Natural killer cell (primary cell): ENCODE data around the gene RALY. TPM values are rescaled to one million over a fixed set of nuclear protein-coding genes. Genes with fewer than 3 reads are reported as not detected.

Experiments used
- ATAC-seq, 3 donors: fragments of 150-1000 bp in 2 of 3; fragments of 200-7000 bp in 1 of 3; cut with Tn5 transposase; 1 replicate in 1 of 3; 2 replicates in 2 of 3; pipeline ENCODE4 v1.10.0; 2021; ENCODE audit warnings: mild to moderate bottlenecking in 2 of 3, moderate library complexity in 2 of 3
- DNase-seq, 2 donors: peaks; one replicate each; pipeline versions ENCODE4 v3.0.0 to v3.0.0-alpha.2; 2013 to 2021; ENCODE audit warnings: mixed read lengths in 1 of 2
- H3K27ac ChIP-seq: one replicate; pipeline ENCODE4 v1.5.1; 2013; ENCODE audit warnings: mild to moderate bottlenecking, low read length
- H3K27me3 ChIP-seq: one replicate; pipeline ENCODE4 v1.6.1; 2013; ENCODE audit warnings: low read length; ENCODE audit not compliant: control insufficient read depth, insufficient read depth
- H3K36me3 ChIP-seq: one replicate; pipeline ENCODE4 v1.6.1; 2013; ENCODE audit warnings: low read length; ENCODE audit not compliant: control insufficient read depth, insufficient read depth
- H3K4me1 ChIP-seq: one replicate; pipeline ENCODE4 v1.6.1; 2013; ENCODE audit warnings: low read length; ENCODE audit not compliant: control insufficient read depth, insufficient read depth
- H3K4me3 ChIP-seq: one replicate; pipeline ENCODE4 v1.5.1; 2013; ENCODE audit warnings: low read length
- H3K9me3 ChIP-seq: one replicate; pipeline ENCODE4 v1.6.1; 2013; ENCODE audit warnings: low read length; ENCODE audit not compliant: control insufficient read depth, insufficient read depth
- H3K27ac Mint-ChIP-seq, 2 donors: one replicate each; pipeline ENCODE4 v1.8.0; 2022; ENCODE audit warnings: mild to moderate bottlenecking in 2 of 2, mixed read lengths in 2 of 2, moderate library complexity in 1 of 2
- H3K27me3 Mint-ChIP-seq, 2 donors: one replicate each; pipeline ENCODE4 v1.8.0; 2022; ENCODE audit warnings: low read depth in 2 of 2, mixed read lengths in 2 of 2
- H3K36me3 Mint-ChIP-seq: one replicate; pipeline ENCODE4 v1.8.0; 2022; ENCODE audit warnings: mixed read lengths
- H3K4me1 Mint-ChIP-seq, 2 donors: one replicate each; pipeline ENCODE4 v1.8.0; 2022; ENCODE audit warnings: mixed read lengths in 2 of 2
- H3K4me3 Mint-ChIP-seq: one replicate; pipeline ENCODE4 v1.8.0; 2022; ENCODE audit warnings: mild to moderate bottlenecking, moderate library complexity, mixed read lengths
- H3K9me3 Mint-ChIP-seq, 2 donors: one replicate each; pipeline ENCODE4 v1.8.0; 2022; ENCODE audit warnings: mixed read lengths in 2 of 2
- WGBS: methylation state at CpG from one replicate; pipeline ENCODE4 v1.1.7; 2013; ENCODE audit warnings: missing lambda C conversion rate; ENCODE audit not compliant: insufficient coverage; 5-methylcytosine and 5-hydroxymethylcytosine counted together
- intact Hi-C: fragments of 100-400 bp; cut with micrococcal nuclease; formaldehyde crosslinking; loops from one replicate; pipeline ENCODE4 v1.14.2; 2022
- total RNA-seq, 4 donors: library from RNA; stranded (reverse); fragments of 120-200 nt in 1 of 4; gene quantifications; one replicate each; pipeline versions ENCODE4 v1.2.3 to v1.2.4, GENCODE V29; 2013 to 2022
- TF ChIP-seq, protein P1 (sequence below): fragments of 200-600 bp; IDR thresholded peaks from one replicate; pipeline ENCODE4 v1.8.0; 2022; ENCODE audit warnings: antibody characterized with exemption

RALY gene
- total RNA-seq, 3 donors from 2014 or later (not counting 1 experiment from before 2014, with no cell fraction given), result 194 to 204 (median 198) TPM

DNA sequence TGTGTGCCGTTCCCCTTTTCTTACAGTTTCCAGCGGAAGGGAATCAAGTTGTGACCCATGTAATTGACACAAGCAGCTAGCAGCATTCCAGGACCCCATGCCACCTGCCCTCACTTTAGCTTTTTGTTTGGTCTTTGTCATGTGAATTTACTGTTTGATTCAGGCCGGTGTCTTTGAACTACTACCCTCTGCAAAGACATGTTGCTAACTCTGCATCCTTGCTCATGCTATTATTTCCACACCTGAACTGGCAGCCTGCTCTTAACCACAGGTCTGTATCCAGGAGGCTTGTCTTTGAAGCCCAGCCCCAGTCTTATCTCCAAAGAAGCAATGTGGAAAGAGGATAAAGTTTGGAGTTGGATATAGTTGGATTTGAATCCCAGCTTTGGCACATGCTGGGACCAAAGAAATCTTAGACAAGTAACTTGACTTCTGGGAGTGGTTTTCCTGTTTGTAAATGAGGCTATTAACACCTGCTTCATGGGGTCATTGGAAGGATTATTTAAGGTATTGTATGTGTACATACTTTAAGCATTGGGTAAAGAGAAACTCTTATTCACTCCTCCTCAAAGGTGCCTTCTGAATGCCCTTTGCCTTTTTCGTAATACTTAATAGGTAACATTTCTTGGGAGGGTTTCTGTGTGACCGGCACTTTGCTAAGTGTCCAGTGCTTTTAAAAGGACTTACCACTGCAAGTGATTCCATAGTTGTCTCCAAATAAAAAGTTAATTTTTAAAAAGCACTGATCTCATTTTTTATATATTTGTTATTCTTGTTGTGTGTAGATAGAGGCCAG lies 52.4 kb downstream of the RALY start:
- Mint-ChIP-seq H3K36me3 (no peaks in the 10 kb centered on the region), H3K4me1 (peaks cover 86 to 89% of the 10 kb centered on the region in 2 donors), H3K27ac (peak overlapping the region; percentile 27 to 62), H3K27me3 (no peaks in the 10 kb centered on the region), H3K4me3 (no peak overlapping the region), H3K9me3 (no peaks in the 10 kb centered on the region)
- DNase-seq (no peak), ATAC-seq (no peak)
- Histone ChIP-seq H3K4me1 (peaks cover 14% of the 10 kb centered on the region), H3K9me3 (no peaks in the 10 kb centered on the region), H3K27me3 (no peaks in the 10 kb centered on the region), H3K27ac (no peak overlapping the region), H3K36me3 (no peaks in the 10 kb centered on the region), H3K4me3 (no peak overlapping the region)
- WGBS, result 92% methylated on average over 3 of the region's 5 CpGs
- intact Hi-C loops, result loop anchor here (5.0 to 10.0 kb wide), 2 partner anchors 34 to 51 kb away; partner anchors contain the start of gene RALY
- TF ChIP-seq, protein P1, sequence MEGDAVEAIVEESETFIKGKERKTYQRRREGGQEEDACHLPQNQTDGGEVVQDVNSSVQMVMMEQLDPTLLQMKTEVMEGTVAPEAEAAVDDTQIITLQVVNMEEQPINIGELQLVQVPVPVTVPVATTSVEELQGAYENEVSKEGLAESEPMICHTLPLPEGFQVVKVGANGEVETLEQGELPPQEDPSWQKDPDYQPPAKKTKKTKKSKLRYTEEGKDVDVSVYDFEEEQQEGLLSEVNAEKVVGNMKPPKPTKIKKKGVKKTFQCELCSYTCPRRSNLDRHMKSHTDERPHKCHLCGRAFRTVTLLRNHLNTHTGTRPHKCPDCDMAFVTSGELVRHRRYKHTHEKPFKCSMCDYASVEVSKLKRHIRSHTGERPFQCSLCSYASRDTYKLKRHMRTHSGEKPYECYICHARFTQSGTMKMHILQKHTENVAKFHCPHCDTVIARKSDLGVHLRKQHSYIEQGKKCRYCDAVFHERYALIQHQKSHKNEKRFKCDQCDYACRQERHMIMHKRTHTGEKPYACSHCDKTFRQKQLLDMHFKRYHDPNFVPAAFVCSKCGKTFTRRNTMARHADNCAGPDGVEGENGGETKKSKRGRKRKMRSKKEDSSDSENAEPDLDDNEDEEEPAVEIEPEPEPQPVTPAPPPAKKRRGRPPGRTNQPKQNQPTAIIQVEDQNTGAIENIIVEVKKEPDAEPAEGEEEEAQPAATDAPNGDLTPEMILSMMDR, result no peak

- Histone ChIP-seq H3K27me3 (no peaks in the 10 kb centered on the region), H3K27ac (no peak overlapping the region), H3K4me1 (peaks cover 7% of the 10 kb centered on the region), H3K36me3 (no peaks in the 10 kb centered on the region), H3K9me3 (no peaks in the 10 kb centered on the region), H3K4me3 (no peak overlapping the region)
- intact Hi-C loops, result loop anchor here (5.0 to 10.0 kb wide), 2 partner anchors 35 to 52 kb away; partner anchors contain the start of gene RALY
- H3K4me3 Mint-ChIP-seq, result no peak overlapping the region
- H3K4me1 Mint-ChIP-seq, result peaks cover 86 to 89% of the 10 kb centered on the region in 2 donors
- WGBS, result 98% methylated on average over 7 of the region's 7 CpGs
- ATAC-seq (no peak), DNase-seq (no peak)
- H3K27ac Mint-ChIP-seq, result peak overlapping the region; percentile 62 to 72
- H3K9me3 Mint-ChIP-seq, result no peaks in the 10 kb centered on the region
- H3K27me3 Mint-ChIP-seq, result no peaks in the 10 kb centered on the region
- TF ChIP-seq, protein P1, result no peak
- no peaks in the 10 kb centered on the region for H3K36me3 Mint-ChIP-seq
Measured at GRCh38 chr20:34047010-34047687, 53.4 kb downstream of the RALY start.

GRCh38 chr20:34047917-34048316 lies 54.2 kb downstream of the RALY start:
- Mint-ChIP-seq H3K27me3 (no peaks in the 10 kb centered on the region), H3K27ac (peak overlapping the region; percentile 72 to 74), H3K4me1 (peaks cover 86 to 88% of the 10 kb centered on the region in 2 donors), H3K4me3 (no peak overlapping the region), H3K9me3 (no peaks in the 10 kb centered on the region), H3K36me3 (no peaks in the 10 kb centered on the region)
- ATAC-seq, result no peak
- Histone ChIP-seq H3K9me3 (no peaks in the 10 kb centered on the region), H3K27me3 (no peaks in the 10 kb centered on the region), H3K27ac (no peak overlapping the region), H3K36me3 (no peaks in the 10 kb centered on the region), H3K4me1 (peaks cover 4% of the 10 kb centered on the region), H3K4me3 (no peak overlapping the region)
- DNase-seq, result no peak
- intact Hi-C loops, result loop anchor here (5.0 to 10.0 kb wide), 2 partner anchors 36 to 53 kb away; partner anchors contain the start of gene RALY
- TF ChIP-seq, protein P1, result no peak
- 90% methylated on average over 4 of the region's 4 CpGs for WGBS
